ENCODE results near the gene RAB41.
"Not testable (repeated sequence)": the region's sequence is repeated elsewhere in the genome, so short reads cannot be mapped to it uniquely, and the experiment has no call there.

RAB41 gene

GRCh38 chrX:70293621-70294020, 11.6 kb downstream of the RAB41 start:
- TF ChIP-seq CTCF (IDR thresholded peaks at IDR 0.05) = no peak
- H3K27me3 Mint-ChIP-seq (ENCODE audit: low read depth, poor library complexity) = no peaks in the 10 kb centered on the region
- H3K36me3 Mint-ChIP-seq (ENCODE audit: low read depth) = peaks cover 3% of the 10 kb centered on the region
- peaks cover 21% of the 10 kb centered on the region for H3K9me3 Mint-ChIP-seq
- no peak overlapping the region for H3K4me3 Mint-ChIP-seq
- H3K4me1 Mint-ChIP-seq = peaks cover 28% of the 10 kb centered on the region
- no peak overlapping the region for H3K27ac Mint-ChIP-seq
- no peak for DNase-seq

GRCh38 chrX:70301716-70302115, 19.7 kb downstream of the RAB41 start:
- TF ChIP-seq CTCF (IDR thresholded peaks at IDR 0.05) = no peak
- DNase-seq = no peak
- H3K4me3 Mint-ChIP-seq = no peak overlapping the region
- H3K36me3 Mint-ChIP-seq (ENCODE audit: low read depth) = peaks cover 39% of the 10 kb centered on the region
- no peaks in the 10 kb centered on the region for H3K27me3 Mint-ChIP-seq (ENCODE audit: low read depth, poor library complexity)
- peaks cover 33% of the 10 kb centered on the region for H3K9me3 Mint-ChIP-seq
- no peaks in the 10 kb centered on the region for H3K4me1 Mint-ChIP-seq
- no peak overlapping the region for H3K27ac Mint-ChIP-seq

GRCh38 chrX:70313503-70313902, 31.5 kb downstream of the RAB41 start:
- Mint-ChIP-seq H3K4me3 (no peak overlapping the region), H3K27ac (no peak overlapping the region), H3K4me1 (no peaks in the 10 kb centered on the region), H3K9me3 (peaks cover 37% of the 10 kb centered on the region), H3K27me3 (ENCODE audit: low read depth, poor library complexity) (peaks cover 4% of the 10 kb centered on the region), H3K36me3 (ENCODE audit: low read depth) (peaks cover 45% of the 10 kb centered on the region)
- no peak for TF ChIP-seq CTCF (IDR thresholded peaks at IDR 0.05)
- DNase-seq = no peak

GRCh38 chrX:70322784-70323183, 40.8 kb downstream of the RAB41 start:
- Mint-ChIP-seq H3K27me3 (ENCODE audit: low read depth, poor library complexity) (peaks cover 2% of the 10 kb centered on the region), H3K9me3 (peaks cover 21% of the 10 kb centered on the region), H3K4me1 (no peaks in the 10 kb centered on the region), H3K27ac (no peak overlapping the region), H3K4me3 (no peak overlapping the region), H3K36me3 (ENCODE audit: low read depth) (peaks cover 19% of the 10 kb centered on the region)
- TF ChIP-seq CTCF (IDR thresholded peaks at IDR 0.05) = no peak
- DNase-seq = no peak

- not testable (repeated sequence) for H3K27me3 Mint-ChIP-seq (ENCODE audit: low read depth, poor library complexity); H3K4me3 Mint-ChIP-seq; H3K4me1 Mint-ChIP-seq; DNase-seq; H3K27ac Mint-ChIP-seq
- Mint-ChIP-seq H3K9me3 (peaks cover 21% of the 10 kb centered on the region), H3K36me3 (ENCODE audit: low read depth) (peaks cover 13% of the 10 kb centered on the region)
These were observed 41.7 kb downstream of the RAB41 start for GRCh38 chrX:70323628-70324027.

- no peak for TF ChIP-seq CTCF (IDR thresholded peaks at IDR 0.05)
- peaks cover 21% of the 10 kb centered on the region for H3K9me3 Mint-ChIP-seq
- H3K27ac Mint-ChIP-seq = no peak overlapping the region
- no peak overlapping the region for H3K4me3 Mint-ChIP-seq
- H3K4me1 Mint-ChIP-seq = no peaks in the 10 kb centered on the region
- peaks cover 13% of the 10 kb centered on the region for H3K36me3 Mint-ChIP-seq (ENCODE audit: low read depth)
- DNase-seq = no peak
- H3K27me3 Mint-ChIP-seq (ENCODE audit: low read depth, poor library complexity) = peaks cover 2% of the 10 kb centered on the region
These were observed 42.4 kb downstream of the RAB41 start for GRCh38 chrX:70324326-70324725.
